ENCODE data around the gene CCDC85B. TPM values are rescaled to one million over a fixed set of nuclear protein-coding genes. Genes with fewer than 3 reads are reported as not detected.

Gene CCDC85B
- polyA plus RNA-seq (ENCODE audit: insufficient read length in 10 of 10) = 10 to 100 TPM in 8 of 10 donors, 1 to 10 TPM in 2; 9.2 to 24.8 (median 12.6) TPM
- long read RNA-seq, donor 1, transcript CCDC85B-201 (1 exons, 1,524 nt) = major isoform, 48 of 48 reads
- long read RNA-seq, donor 1, partial matches to known transcripts = 0 of 48 reads
- long read RNA-seq, donor 1, other reads (novel, unspliced or antisense) = 0 of 48 reads
- long read RNA-seq, donor 2, transcript CCDC85B-201 (1 exons, 1,524 nt) = major isoform, 23 of 23 reads
- long read RNA-seq, donor 2, partial matches to known transcripts = 0 of 23 reads
- long read RNA-seq, donor 2, other reads (novel, unspliced or antisense) = 0 of 23 reads
- long read RNA-seq, donor 3 = 0 reads
- long read RNA-seq, donor 4, transcript CCDC85B-201 (1 exons, 1,524 nt) = major isoform, 29 of 29 reads
- long read RNA-seq, donor 4, partial matches to known transcripts = 0 of 29 reads
- long read RNA-seq, donor 4, other reads (novel, unspliced or antisense) = 0 of 29 reads
- long read RNA-seq, donor 5, transcript CCDC85B-201 (1 exons, 1,524 nt) = major isoform, 60 of 60 reads
- long read RNA-seq, donor 5, partial matches to known transcripts = 0 of 60 reads
- long read RNA-seq, donor 5, other reads (novel, unspliced or antisense) = 0 of 60 reads
- long read RNA-seq, donor 6, transcript CCDC85B-201 (1 exons, 1,524 nt) = major isoform, 54 of 54 reads
- long read RNA-seq, donor 6, partial matches to known transcripts = 0 of 54 reads
- long read RNA-seq, donor 6, other reads (novel, unspliced or antisense) = 0 of 54 reads
- long read RNA-seq, donor 7, transcript CCDC85B-201 (1 exons, 1,524 nt) = major isoform, 26 of 26 reads
- long read RNA-seq, donor 7, partial matches to known transcripts = 0 of 26 reads
- long read RNA-seq, donor 7, other reads (novel, unspliced or antisense) = 0 of 26 reads
- long read RNA-seq, donor 8, transcript CCDC85B-201 (1 exons, 1,524 nt) = major isoform, 44 of 44 reads
- long read RNA-seq, donor 8, partial matches to known transcripts = 0 of 44 reads
- long read RNA-seq, donor 8, other reads (novel, unspliced or antisense) = 0 of 44 reads
- long read RNA-seq, donor 9, partial matches to known transcripts = 0 of 3 reads
- long read RNA-seq, donor 9, other reads (novel, unspliced or antisense) = 0 of 3 reads

- DNase-seq = peak; percentile 97 to 99 (median 97)
These were observed at the start of gene CCDC85B for GRCh38 chr11:65890324-65891218. TSS of gene CCDC85B (plus strand) at chr11:65890673. CDS start at chr11:65890784, 111 bp downstream.

- DNase-seq = no peak
These were observed 48.3 kb upstream of the CCDC85B start for GRCh38 chr11:65842144-65842543.

DNA sequence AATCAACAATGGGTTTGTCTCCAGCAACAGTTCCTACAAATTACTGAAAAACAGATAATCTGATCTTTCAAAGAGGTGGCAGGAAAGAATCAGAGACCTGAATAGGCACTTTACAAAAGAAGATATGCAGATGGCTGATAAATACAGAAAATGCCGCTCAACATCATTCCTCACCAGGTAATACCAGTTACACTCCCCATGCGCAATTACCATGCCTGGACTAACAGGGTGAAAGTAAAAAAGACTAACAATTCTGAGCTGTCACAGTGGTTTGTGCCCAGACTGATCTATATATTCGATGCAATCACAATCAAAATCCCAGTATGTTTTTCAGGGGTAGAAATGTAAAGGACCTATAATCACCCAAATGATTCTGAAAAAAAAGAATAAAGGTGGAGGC is 46.7 kb upstream of the CCDC85B start:
- no peak for DNase-seq

GRCh38 chr11:65844231-65844872 is 46.1 kb upstream of the CCDC85B start:
- DNase-seq = no peak

- DNase-seq = no peak
These were observed 42.7 kb upstream of the CCDC85B start for GRCh38 chr11:65847746-65848145.

DNA sequence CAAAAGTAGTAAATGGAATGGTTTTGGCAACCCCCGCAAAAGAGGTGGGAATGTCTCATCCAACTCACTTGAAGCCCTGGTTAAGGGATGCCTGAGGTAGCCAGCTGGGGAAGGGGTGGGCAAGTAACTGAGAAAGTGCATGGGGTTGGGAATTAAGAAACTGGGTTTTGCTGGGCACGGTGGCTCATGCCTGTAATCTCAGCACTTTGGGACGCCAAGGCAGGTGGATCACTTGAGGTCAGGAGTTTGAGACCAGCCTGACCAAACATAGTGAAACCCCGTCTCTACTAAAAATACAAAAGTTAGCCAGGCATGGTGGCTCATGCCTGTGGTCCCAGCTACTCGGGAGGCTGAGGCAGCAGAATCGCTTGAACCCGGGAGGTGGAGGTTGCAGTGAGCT is 41.8 kb upstream of the CCDC85B start:
- DNase-seq = peak in 1 of 3 donors; percentile 11

DNA sequence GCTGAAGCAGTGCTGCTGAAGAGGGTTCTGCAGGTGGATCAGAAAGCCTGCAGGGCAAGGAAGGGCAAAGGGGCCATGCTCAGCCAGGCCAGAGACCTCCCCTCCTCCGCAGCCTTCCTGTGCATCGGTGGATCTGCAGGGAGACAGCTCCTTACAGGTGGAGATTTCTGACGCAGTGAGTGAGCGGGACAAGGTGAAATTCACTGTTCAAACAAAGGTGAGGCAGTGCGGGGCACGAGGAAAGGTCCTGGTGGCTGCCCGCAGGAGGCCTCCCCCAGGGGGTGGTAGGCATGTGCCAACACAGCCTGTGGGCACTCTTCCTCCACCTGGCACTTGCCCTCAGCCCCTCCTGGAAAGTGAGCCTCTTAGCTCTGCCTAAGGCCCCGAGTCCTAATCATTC is 41.1 kb upstream of the CCDC85B start:
- DNase-seq = no peak

DNA sequence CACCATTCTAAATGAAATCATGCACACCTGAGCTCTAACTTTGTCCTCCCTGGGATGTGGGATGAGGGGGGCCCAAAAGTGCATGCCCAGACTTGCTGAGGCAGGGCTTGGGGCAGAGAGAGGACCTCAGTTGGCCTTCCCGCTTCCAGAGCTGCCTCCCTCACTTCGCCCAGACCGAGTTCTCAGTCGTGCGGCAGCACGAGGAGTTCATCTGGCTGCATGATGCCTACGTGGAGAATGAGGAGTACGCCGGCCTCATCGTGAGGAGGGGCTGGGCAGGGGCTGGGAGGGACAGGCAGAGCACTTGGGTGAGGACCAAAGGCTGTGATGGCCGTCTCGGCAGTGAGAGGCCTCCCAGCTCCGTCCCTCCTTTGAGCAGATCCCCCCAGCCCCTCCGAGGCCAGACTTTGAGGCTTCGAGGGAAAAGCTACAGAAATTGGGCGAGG is 40.7 kb upstream of the CCDC85B start:
- DNase-seq = peak in 1 of 3 donors; percentile 5

DNA sequence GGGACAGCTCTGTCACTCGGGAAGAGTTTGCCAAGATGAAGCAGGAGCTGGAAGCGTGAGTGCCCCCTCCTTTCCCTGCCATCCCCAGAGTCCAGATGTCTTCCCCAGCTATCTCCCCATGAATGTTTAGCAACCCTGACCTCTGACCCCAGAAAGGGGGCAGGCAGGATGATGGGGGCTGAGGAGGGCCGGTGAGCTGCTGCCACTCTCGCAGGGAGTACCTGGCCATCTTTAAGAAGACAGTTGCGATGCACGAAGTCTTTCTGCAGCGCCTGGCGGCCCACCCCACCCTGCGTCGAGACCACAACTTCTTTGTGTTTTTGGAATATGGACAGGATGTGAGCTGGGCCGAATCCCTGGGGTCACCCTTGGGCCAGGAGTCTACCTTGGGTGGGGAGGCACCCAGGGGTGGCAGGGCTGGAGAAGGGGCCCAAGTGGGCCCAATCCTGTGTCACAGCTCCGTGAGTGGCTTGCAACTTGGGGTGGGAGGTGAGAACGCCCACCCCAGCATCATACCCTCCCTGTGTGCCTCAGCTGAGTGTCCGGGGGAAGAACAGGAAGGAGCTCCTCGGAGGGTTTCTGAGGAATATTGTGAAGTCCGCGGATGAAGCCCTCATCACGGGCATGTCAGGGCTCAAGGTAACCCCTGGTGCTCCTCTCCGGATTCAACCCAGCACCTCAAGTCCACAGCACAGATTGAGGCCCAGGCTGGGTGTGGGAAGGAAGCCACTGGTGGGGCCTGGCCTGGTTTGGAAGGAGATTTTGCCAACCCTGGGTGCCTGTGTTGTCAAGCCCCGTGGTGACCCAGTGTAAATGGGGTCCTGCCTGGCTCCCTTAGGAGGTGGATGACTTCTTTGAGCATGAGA is 40.0 kb upstream of the CCDC85B start:
- DNase-seq = peak in 1 of 3 donors; percentile 8

- DNase-seq = peak in 1 of 3 donors; percentile 14
These were observed 39.3 kb upstream of the CCDC85B start for GRCh38 chr11:65851083-65851579.

- DNase-seq = peak in 1 of 3 donors; percentile 4
These were observed 38.5 kb upstream of the CCDC85B start for GRCh38 chr11:65851811-65852507.

DNA sequence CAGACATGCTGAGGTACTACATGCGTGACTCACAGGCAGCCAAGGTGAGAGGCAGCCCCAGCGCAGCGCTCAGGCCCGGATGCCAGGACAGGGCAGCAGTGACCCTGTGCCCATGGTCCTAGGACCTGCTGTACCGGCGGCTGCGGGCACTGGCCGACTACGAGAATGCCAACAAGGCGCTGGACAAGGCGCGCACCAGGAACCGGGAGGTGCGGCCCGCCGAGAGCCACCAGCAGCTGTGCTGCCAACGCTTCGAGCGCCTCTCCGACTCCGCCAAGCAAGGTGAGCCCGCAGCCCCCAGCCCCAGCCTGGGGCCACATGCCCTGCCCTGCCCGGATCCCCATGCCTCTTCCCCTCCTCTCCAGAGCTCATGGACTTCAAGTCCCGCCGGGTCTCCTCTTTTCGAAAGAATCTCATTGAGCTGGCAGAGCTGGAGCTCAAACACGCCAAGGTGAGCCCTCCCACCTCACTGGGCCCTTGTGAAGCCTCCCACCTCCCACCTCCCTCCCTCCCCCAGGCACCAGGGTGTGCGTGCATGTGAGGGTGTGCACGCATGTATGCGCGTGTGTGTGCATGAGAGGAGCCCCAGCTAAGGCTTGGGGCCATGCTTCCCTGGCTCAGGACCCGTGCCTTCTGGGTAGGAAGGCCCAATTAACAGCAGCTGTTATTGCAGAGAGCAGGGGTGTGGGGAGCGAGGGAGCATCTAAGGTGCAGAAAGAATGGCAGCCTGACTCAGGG is 37.8 kb upstream of the CCDC85B start:
- DNase-seq = peak in 1 of 3 donors; percentile 3

DNA sequence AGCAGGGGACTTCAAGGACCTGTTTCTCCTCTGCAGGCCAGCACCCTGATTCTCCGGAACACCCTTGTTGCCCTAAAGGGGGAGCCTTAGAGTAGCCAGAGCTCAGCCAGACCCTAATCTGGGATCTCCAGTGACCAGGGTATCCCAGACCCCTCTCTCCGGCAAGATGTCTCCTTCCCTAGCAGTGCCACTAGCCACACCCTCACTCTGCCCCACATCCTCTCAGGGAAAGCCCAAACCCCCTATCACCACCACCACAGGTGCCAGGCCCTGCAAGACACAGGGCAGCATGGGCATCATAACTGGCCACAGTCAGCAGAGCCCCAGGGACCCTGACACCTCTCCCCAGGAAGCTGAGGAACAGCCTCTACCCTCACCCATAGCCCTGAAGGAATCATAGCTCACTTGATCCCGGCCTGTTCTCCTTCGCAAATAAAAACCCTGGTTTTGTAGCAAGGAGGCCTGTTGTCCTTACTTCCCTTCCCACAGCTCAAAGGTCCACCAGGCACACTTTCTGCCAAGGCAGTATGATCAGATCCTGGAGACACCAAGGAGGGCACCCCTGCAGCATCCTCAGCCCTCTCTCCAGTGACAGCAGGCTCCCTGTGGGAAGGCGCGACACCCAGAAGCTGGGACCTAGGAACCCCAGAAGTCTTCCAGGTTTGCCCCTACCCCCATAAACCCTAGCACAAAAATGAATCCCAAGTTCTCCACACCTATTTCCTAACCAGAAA is 37.1 kb upstream of the CCDC85B start:
- no peak for DNase-seq

DNA sequence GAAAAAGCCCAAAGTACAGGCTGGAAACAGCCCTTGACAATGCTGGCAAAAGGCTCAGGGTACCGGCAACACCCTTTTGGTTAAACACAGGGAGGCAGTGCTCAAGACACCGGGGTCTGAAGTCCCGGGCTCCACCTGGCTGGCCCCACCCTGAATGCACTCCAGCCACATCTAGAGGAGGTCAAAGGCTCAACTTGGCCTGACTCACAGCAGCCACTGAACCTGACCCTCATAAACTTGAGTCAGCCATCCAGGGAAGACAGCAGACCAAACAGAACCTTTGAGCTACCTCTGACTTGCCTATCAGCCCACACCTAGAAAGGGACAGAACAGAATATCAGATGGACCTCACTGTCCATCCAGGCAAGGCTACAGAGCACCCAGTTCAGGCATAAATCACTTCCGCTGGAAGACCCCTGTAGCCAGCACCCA is 36.3 kb upstream of the CCDC85B start:
- DNase-seq = no peak

DNA sequence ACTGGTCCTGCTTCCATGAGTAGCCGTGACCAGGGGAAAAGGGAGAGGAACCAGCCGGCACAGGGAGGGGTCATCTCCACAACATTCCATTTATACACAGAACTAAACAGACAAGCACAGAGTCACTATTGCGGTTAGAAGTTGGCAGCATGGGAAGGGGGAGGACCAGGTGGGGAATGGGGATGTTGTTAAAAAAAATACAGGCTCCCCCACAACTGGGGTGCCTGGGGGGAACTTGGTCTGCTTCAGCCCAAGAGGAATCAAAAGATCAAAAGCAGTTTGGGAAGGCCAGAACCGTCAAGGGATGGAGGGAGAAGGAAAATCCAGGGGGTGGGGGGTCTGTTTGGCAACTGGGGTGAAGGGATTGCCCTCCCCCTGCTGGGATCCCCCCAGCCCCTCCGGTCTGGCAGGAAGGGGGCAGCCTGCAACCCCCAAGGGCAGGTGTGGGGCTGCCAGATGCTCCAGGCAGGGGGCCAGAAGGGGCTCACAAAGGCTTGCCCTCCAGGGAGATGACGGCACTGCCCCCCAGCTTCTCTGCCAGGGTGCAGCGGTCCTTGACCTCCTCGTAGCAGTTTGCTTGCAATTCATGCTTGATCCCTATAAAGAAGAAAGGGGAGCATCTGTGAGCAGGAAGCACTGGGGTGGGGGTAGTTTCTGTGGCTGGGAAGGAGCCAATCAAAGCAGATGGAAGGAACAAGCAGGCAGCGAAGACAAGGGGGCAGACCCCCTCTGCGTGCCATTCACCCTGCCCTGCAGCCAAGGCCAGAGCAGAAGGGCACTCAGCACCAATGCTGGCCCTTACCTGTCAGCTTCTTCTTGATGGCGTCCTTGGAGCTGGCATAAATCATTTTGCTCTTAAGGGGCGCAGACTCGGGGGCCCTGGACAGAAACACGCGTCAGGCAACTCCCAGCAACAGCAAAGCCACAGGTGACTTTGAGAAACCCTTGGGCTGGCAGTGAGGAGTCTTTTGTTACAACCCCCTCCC is 35.3 kb upstream of the CCDC85B start:
- DNase-seq = peak in 1 of 3 donors; percentile 2

DNA sequence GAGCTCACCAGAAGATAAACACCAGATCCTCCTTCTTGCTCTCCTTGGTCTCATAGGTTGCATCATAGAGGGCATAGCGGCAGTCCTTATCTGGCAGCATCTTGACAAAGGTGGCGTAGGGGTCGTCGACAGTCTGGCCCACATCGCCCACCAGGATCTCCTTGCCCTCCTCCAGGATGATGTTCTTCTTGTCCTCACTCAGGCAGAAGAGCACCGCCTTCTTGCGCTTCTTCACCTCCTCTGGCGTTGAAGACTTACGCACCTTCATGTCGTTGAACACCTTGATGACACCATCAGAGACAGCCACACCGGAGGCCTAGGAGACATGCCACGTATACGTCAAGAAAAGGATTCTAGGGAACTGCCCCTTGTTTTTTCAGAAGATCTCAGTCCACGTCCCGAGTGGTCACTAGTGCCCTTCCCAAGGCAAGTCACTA is 34.5 kb upstream of the CCDC85B start:
- no peak for DNase-seq

Measured in muscle of back (tissue), 13 donors.